ENCODE results near the gene UQCC3. TPM values are rescaled to one million over a fixed set of nuclear protein-coding genes. Genes with fewer than 3 reads are reported as not detected.
"Not testable (repeated sequence)": the region's sequence is repeated elsewhere in the genome, so short reads cannot be mapped to it uniquely, and the experiment has no call there.

The UQCC3 gene
- total RNA-seq, 1 experiment from 2014 or later, result 22.4 TPM

DNA sequence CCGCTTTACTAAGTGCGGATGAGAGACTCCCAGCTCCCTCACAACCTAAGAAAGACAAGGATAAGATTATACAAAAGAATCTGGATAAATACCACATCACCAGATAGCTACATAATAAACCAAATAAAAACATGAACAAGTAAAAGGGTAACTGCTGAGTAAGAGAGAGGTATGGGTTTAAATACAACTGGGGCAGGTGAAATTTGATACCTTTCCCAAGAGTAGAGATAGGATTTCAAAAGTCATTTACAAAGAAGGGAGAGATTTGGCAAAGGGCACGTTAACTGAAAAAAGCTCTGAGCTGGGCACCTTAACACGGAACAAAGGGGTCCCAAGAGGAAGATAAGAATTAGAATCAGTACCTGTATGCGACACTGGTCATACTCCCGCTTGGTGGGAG lies 5.7 kb downstream of the UQCC3 start:
- Histone ChIP-seq H3K4me3 (ENCODE audit: insufficient read depth, low read depth, low read length) (no peak overlapping the region), H3K36me3 (replicated peaks; ENCODE audit: control insufficient read depth, insufficient read depth, low read length) (peaks cover 18% of the 10 kb centered on the region), H3K27me3 (ENCODE audit: control insufficient read depth, insufficient read depth, low read length) (no peaks in the 10 kb centered on the region)
- DNase-seq, result no peak

GRCh38 chr11:62677714-62678113 lies 6.2 kb downstream of the UQCC3 start:
- Histone ChIP-seq H3K36me3 (replicated peaks; ENCODE audit: control insufficient read depth, insufficient read depth, low read length) (peaks cover 18% of the 10 kb centered on the region), H3K27me3 (ENCODE audit: control insufficient read depth, insufficient read depth, low read length) (no peaks in the 10 kb centered on the region), H3K4me3 (ENCODE audit: insufficient read depth, low read depth, low read length) (0 out of 2 replicates have a peak overlapping the region, but pooled peaks have one; percentile 97)
- DNase-seq, result peak; percentile 25

DNA sequence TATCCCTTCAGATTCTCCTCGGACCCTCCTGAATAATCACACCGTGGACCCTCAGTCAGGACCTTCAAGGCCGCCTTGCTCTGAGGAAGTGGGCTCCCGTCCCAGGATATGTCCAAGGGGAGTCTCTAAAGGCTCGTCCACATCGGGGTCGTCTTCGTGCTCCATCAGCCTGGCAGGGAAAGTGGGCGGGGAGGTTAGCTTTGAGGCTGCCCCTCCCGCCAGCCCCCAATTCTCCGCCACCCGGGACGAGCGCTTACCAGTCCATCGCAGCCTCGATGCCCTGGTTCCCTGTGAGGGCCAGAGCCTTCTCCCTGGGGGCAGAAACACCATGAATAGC lies 6.9 kb downstream of the UQCC3 start:
- H3K36me3 ChIP-seq (replicated peaks; ENCODE audit: control insufficient read depth, insufficient read depth, low read length), result peaks cover 18% of the 10 kb centered on the region
- H3K27me3 ChIP-seq (ENCODE audit: control insufficient read depth, insufficient read depth, low read length), result no peaks in the 10 kb centered on the region
- H3K4me3 ChIP-seq (ENCODE audit: insufficient read depth, low read depth, low read length), result peak overlapping the region; percentile 97
- DNase-seq, result no peak

DNA sequence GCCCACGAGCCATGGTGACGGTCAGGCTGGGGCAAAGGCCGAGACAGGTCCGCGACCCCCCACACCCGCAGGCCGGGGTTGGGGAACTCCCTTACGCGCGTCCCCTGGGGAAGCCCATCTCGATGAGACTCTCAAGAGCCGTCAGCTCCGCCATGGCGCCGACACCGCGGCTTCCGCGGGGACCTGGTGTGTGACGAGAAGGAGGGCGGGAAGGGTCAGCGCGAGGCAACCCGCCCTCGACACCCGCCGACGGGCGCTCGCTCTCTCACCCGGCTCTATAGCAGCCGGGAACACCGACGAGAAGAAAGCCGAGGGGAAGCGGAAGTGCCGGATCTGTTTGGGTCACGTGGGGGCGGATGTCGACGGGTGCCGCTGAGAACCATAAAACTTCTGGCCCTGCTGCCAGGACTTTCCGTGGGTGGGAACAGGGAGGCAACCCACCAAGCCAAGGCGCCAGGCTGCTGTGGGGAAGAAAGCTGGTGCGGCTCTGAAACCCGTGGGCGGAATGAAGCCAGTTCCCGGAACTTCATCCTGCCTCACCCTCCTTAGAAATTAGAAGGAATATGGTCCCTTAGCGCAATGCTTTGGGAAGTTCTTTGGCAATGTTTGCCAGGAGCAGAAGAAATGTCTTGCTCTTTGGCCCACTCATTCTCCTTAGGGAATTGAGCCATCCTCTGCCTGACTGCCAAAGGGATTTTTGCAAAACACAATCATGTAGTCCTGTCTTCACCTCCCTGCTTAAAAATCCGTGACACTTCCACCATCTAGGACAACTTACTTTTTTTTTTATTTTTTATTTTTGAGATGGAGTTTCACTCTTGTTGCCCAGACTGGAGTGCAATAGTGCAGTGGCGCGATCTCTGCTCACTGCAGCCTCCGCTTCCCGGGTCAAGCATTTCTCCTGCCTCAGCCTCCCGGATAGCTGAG lies 7.6 kb downstream of the UQCC3 start, which contains the start of gene UBXN1:
TSS of gene UBXN1 (minus strand) at position 304 of the 927 bp plus-strand sequence. CDS start at position 154, 150 bp downstream.
- peak; percentile 93 for DNase-seq
- H3K27me3 ChIP-seq (ENCODE audit: control insufficient read depth, insufficient read depth, low read length), result no peaks in the 10 kb centered on the region
- peak within 1 kb of the TSS; percentile 97 for H3K4me3 ChIP-seq (ENCODE audit: insufficient read depth, low read depth, low read length)
- H3K36me3 ChIP-seq (replicated peaks; ENCODE audit: control insufficient read depth, insufficient read depth, low read length), result peaks cover 16% of the 10 kb centered on the region

DNA sequence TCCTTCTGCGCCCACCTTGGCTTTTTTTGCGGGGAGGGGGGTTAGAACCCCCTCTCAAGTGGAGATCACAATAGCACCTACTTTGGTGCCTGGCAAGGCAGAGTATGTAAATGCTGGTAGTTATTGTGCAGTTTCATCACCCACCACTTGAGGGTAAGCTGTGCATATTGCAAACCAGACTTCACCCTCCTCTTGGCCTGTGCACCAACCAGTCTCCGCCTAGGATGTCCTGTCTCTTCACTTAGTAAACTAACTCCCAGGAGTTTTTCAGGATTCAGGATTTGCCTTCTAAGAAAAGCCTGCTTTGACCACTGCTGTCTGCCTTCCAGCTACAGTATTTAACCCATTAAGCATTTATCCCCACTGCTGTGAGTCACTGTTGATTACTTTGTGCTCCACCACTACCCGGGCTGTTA lies 9.4 kb downstream of the UQCC3 start:
- DNase-seq, result peak; percentile 62
- no peak overlapping the region for H3K4me3 ChIP-seq (ENCODE audit: insufficient read depth, low read depth, low read length)
- no peaks in the 10 kb centered on the region for H3K27me3 ChIP-seq (ENCODE audit: control insufficient read depth, insufficient read depth, low read length)
- H3K36me3 ChIP-seq (replicated peaks; ENCODE audit: control insufficient read depth, insufficient read depth, low read length), result peaks cover 15% of the 10 kb centered on the region

DNA sequence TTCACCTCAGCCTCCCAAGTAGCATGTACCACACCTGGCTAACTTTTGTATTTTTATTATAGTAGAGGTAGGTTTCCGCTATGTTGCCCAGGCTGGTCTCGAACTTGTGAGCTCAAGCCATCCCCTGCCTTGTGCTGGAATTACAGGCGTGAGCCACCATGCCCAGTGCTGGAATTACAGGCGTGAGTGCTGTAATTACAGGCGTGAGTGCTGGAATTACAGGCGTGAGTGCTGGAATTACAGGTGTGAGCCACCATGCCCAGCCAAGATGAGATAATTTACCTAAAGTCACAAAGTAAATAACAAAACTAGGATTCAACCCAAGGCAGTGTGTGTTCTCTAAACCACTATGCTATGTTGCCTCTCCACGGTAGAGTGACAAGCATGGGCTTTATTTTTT lies 11.0 kb downstream of the UQCC3 start:
- H3K4me3 ChIP-seq (ENCODE audit: insufficient read depth, low read depth, low read length), result no peak overlapping the region
- DNase-seq, result no peak
- peaks cover 3% of the 10 kb centered on the region for H3K36me3 ChIP-seq (replicated peaks; ENCODE audit: control insufficient read depth, insufficient read depth, low read length)
- H3K27me3 ChIP-seq (ENCODE audit: control insufficient read depth, insufficient read depth, low read length), result no peaks in the 10 kb centered on the region

GRCh38 chr11:62687508-62688396 lies 16.3 kb downstream of the UQCC3 start:
- DNase-seq, result peak; percentile 71
- Histone ChIP-seq H3K36me3 (replicated peaks; ENCODE audit: control insufficient read depth, insufficient read depth, low read length) (peaks cover 14% of the 10 kb centered on the region), H3K4me3 (ENCODE audit: insufficient read depth, low read depth, low read length) (no peak overlapping the region), H3K27me3 (ENCODE audit: control insufficient read depth, insufficient read depth, low read length) (no peaks in the 10 kb centered on the region)

GRCh38 chr11:62688491-62688890 lies 17.0 kb downstream of the UQCC3 start:
- H3K4me3 ChIP-seq (ENCODE audit: insufficient read depth, low read depth, low read length), result no peak overlapping the region
- DNase-seq, result no peak
- no peaks in the 10 kb centered on the region for H3K27me3 ChIP-seq (ENCODE audit: control insufficient read depth, insufficient read depth, low read length)
- peaks cover 15% of the 10 kb centered on the region for H3K36me3 ChIP-seq (replicated peaks; ENCODE audit: control insufficient read depth, insufficient read depth, low read length)

DNA sequence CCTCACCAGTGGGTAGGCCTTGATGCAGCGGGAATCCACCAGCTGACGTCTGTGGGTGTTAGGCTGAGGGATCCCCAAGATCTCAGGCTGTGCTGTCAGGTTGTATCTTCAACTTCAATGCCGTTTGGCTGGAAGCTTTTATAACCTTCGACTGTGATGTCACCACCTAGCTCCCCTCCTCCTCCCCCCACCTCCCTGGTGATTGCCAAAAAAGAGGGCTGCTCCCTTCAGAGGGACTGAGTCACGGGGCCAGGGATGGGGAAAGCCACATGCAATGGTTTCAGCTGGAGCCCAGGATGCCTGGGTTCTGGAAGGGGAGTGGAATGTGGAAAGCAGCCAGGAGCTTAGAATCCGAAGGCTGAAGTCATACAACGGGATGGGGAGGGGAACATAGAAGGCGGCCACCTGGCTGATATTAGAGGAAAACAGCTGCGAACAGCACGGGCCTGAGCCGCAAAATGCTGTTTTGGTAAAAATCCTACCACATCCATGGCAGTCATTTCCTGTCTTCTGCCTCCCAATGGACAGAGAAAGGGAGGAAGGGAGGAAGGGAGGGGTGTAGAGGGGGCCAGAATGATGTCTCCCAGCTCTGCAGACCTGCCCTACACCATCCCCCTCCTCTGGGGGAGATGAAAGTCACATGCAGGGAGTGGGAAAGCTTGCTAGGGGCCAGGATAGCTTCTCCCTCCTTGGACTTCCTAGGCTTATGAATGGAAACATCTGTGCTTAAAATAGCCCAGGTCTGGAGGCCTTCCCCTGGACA lies 18.1 kb downstream of the UQCC3 start, which contains the start of gene LRRN4CL:
TSS of gene LRRN4CL (minus strand) at position 110 of the 763 bp plus-strand sequence. CDS start 1,022 bp downstream, outside the sequence.
- H3K36me3 ChIP-seq (replicated peaks; ENCODE audit: control insufficient read depth, insufficient read depth, low read length), result peaks cover 17% of the 10 kb centered on the region
- H3K4me3 ChIP-seq (ENCODE audit: insufficient read depth, low read depth, low read length), result no peak within 1 kb of the TSS
- DNase-seq, result peak; percentile 54
- H3K27me3 ChIP-seq (ENCODE audit: control insufficient read depth, insufficient read depth, low read length), result no peaks in the 10 kb centered on the region

DNA sequence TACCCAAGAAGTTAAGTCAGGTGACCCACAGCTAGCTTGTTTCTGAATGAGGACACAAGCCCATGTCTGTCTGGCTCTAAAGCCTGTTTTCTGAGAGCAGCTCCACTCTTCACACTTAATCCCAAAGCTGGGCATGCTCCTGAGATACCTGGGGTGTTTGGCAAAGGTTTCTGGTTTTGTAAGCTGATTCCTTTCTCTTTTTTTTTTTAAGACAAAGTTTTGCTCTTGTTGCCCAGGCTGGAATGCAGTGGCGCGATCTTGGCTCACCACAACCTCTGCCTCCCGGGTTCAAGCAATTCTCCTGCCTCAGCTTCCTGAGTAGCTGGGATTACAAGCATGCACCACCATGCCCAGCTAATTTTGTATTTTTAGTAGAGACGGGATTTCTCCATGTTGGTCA lies 22.2 kb downstream of the UQCC3 start:
- peaks cover 17% of the 10 kb centered on the region for H3K36me3 ChIP-seq (replicated peaks; ENCODE audit: control insufficient read depth, insufficient read depth, low read length)
- DNase-seq; H3K4me3 ChIP-seq (ENCODE audit: insufficient read depth, low read depth, low read length); H3K27me3 ChIP-seq (ENCODE audit: control insufficient read depth, insufficient read depth, low read length): not testable (repeated sequence)

DNA sequence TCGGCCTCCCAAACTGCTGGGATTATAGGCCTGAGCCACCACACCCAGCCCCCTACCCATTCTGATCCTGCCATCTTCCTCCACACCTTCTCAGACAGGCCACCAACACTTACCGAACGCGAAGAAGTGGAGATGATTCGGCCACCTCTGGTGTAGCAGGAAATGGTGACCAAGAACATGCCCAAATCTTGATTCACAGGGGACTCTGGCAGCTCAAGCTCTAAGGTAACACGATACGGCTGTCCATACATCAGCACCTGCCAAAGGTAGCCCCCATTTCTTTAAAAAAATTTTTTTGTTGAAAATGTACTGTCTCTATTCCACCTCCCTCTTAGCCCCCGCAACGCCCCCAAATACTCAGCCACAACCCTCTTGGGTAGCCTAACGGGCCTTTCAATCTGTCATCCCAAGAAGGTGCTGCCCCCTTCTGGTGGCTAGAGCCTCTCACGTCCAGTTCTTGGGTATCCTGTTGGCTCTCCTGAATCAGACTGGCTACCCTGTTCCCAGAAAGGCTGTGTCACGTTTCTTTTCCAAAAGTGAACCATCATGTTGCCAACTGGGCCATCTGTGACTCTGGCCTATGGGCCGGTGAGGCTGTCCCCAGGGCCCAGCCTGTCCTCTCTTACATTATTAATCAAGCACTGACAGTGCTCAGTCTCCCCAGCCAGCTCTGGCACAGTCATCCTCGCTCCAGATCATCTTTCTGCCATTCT lies 23.1 kb downstream of the UQCC3 start:
- H3K36me3 ChIP-seq (replicated peaks; ENCODE audit: control insufficient read depth, insufficient read depth, low read length), result peaks cover 17% of the 10 kb centered on the region
- H3K27me3 ChIP-seq (ENCODE audit: control insufficient read depth, insufficient read depth, low read length), result no peaks in the 10 kb centered on the region
- H3K4me3 ChIP-seq (ENCODE audit: insufficient read depth, low read depth, low read length), result no peak overlapping the region
- DNase-seq, result peak; percentile 90

DNA sequence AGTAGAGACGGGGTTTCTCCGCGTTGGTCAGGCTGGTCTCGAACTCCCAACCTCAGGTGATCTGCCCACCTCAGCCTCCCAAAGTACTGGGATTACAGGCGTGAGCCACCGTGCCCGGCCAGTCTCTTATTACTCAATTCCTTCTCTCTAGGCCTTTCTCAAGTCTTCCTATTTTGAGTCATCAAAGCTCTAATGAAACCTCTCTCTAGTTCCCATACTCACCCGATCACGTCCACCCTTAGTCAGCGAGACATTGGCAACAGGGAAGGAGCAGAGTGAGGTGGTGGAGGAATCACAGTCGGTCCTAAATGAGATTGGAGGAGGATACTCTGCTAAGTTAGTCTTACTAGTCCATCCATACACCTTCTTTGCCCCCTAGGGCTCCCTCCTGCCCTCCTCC lies 30.8 kb downstream of the UQCC3 start:
- Histone ChIP-seq H3K36me3 (replicated peaks; ENCODE audit: control insufficient read depth, insufficient read depth, low read length) (no peaks in the 10 kb centered on the region; the same call in none of the 2 replicates), H3K27me3 (ENCODE audit: control insufficient read depth, insufficient read depth, low read length) (no peaks in the 10 kb centered on the region), H3K4me3 (ENCODE audit: insufficient read depth, low read depth, low read length) (no peak overlapping the region)
- DNase-seq, result no peak

GRCh38 chr11:62703921-62704320 lies 32.4 kb downstream of the UQCC3 start:
- H3K36me3 ChIP-seq (replicated peaks; ENCODE audit: control insufficient read depth, insufficient read depth, low read length); H3K4me3 ChIP-seq (ENCODE audit: insufficient read depth, low read depth, low read length); H3K27me3 ChIP-seq (ENCODE audit: control insufficient read depth, insufficient read depth, low read length); DNase-seq: not testable (repeated sequence)
